Activated CD4-positive, CD25-positive, alpha-beta regulatory T cell treated with anti-CD3 and anti-CD28 coated beads, Interleukin-2, amount 50 U/mL, for 16 hours (primary cell): ENCODE measurements around the gene ACTL6B.
"Not testable (repeated sequence)": the region's sequence is repeated elsewhere in the genome, so short reads cannot be mapped to it uniquely, and the experiment has no call there.

ENCODE experiments used
- DNase-seq: peaks from one replicate; pipeline ENCODE4 v3.0.0-alpha.2; 2020; ENCODE audit warnings: low read depth, low spot score

The ACTL6B gene

DNA sequence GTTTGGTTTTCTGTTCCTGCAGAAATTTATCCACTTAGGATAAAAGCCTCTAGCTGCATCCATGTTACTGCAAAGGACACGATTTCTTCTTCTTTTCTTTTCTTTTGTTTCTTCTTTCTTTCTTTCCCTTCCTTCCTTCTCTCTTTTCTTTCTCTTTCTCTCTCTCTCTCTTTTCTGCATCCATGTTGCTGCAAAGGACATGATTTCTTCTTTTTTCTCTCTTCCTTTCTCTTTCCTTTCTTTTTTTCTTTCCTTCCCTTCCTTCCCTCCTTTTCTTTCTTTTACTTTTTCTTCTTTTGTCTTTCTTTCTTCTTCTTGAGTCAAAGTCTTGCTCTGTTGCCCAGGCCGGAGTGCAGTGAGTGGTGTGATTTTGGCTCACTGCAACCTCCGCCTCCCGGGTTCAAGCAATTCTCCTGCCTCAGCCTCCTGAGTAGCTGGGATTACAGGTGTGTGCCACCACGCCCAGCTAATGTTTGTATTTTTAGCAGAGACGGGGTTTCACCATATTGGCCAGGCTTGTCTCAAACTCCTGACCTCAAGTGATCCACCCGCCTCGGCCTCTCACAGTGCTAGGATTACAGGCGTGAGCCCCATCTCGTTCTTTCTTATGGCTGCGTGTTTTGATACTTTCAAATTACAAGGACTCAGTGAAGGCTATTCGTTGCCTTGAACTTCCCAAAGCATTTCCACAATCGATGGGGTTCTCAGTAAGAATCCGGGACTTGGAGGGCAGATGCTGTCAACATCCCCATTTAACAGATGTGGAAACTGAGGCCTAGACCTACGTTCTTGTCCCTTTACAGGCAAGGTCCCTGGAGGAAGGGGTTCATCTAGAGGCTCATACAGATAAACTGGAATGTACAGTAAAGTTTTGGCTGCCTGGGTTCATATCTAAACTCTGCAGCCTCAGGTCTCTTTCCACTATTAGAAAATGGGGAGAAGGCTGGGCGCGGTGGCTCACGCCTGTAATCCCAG, 15.4 kb upstream of the ACTL6B start:
- no peak for DNase-seq

DNA sequence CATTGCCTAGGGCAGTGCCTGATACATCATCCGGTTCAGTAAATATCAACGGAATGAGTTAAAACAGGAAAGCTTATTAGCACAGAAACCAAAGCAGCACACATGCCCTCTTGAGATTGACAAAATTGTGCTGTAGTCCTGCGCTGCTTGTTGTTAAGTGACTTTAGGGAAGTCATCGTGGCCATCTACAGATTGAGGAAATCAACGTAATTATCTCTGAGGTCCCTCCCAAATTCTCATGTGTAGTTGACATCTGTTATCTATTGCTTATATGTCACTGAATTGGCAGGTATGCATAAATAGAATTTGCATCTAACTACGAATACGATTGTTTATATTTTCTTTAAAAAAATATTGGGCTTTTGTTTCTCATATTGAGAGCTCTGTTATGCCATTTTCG, 13.8 kb upstream of the ACTL6B start:
- DNase-seq = no peak

DNA sequence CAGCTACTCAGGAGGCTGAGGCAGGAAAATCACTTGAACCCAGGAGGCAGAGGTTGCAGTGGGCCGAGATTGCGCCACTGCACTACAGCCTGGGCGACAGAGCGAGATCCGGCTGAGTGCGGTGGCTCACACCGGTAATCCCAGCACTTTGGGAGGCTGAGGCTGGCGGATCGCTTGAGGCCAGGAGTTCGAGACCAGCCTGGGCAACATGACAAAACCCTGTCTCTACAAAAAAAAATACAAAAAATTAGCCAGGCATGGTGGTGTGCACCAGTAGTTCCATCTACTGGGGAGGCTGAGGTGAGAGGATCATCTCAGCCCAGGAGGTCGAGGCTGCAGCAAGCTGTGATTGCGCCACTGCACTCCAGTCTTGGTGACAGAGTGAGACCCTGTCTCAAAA, 12.9 kb upstream of the ACTL6B start:
- DNase-seq = not testable (repeated sequence)

DNA sequence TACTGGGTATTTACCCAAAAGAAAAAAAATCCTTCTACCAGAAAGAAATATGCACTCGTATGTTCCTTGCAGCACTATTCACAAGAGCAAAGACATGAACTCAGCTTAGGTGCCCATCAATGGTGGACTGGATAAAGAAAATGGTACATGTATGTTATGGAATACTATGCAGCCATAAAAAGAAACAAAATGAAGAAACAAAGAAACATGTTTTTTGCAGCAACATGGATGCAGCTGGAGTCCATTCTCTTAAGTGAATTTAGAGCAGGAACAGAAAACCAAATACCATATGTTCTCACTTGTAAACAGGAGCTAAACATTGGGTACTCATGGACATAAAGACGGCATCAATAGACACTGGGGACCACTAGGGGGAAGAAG, 11.8 kb upstream of the ACTL6B start:
- DNase-seq = no peak

DNA sequence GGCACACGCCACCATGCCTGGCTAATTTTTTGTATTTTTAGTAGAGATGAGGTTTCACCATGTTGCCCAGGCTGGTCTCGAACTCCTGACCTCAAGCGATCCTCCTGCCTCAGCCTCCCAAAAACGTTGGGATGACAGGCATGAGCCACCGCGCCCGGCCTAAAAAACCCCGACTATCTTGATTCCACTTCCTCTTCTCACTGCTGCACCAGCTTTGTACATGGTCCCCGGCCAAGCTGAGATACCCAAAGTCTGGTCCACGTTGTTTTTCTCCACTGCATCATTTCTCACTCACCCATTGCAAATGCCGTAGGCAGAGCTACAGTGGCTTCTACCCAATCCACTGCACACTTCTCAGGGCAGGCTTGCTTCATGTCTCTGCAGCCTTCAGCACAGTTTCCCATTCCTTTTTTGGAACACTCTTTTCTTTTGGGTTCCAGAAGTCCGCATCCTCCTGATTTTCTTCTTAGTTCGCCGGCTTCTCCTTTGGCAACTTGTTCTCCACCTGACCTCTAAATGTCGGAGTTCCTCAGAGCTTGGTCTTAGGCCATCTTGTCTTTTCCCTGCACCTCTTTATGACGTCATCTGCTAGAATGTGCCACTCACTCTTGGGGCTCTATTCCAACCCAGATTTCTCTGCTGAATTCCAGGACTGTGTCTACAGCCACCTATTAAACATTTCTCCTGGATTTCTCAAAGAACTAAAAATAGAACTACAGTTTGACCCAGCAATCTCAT, 11.3 kb upstream of the ACTL6B start:
- DNase-seq = no peak

DNA sequence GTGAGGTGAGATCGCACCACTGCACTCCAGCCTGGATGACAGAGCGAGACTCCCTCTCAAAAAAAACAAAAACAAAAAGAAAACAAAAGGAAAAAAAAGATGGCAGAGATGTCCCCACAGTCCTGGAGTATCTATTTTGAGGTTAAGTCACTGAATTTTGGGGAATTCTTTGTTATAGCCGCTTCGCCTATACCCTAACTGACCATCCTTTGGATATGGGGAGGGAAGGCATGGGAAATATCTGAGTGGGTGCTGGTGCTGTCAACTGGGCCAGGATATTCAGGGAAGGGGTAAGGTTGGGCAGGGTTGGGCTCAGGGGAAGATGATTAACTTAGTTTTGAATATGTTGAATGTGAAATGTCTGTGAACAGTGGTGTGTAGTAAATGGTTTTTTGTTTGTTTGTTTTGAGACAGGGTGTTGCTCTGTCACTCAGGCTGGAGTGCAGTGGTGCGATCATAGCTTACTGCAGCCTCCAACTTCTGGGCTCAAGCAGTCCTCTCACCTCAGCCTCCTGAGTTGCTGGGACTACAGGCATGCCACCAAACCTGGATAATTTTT, 9.0 kb upstream of the ACTL6B start:
- DNase-seq = no peak

DNA sequence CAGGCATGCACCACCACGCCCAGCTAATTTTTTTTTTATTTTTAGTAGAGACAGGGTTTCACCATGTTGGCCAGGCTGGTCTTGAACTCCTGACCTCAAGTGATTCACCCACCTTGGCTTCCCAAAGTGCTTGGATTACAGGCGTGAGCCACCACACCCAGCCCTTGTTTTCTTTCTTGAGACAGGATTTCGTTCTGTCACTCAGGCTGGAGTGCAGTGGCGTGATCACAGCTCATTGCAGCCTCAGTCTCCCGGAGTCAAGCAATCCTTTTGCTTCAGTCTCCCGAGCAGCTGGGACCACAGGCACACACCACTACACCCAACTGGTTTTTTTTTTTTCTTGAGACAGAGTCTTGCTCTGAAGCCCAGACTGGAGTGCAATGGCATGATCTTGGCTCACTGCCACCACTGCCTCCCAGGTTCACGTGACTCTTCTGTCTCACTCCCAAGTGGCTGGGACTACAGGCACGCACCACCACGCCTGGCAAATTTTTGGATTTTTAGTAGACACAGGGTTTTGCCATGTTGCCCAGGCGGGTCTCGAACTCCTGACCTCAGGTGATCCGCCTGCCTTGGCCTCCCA, 6.0 kb upstream of the ACTL6B start:
- not testable (repeated sequence) for DNase-seq

DNA sequence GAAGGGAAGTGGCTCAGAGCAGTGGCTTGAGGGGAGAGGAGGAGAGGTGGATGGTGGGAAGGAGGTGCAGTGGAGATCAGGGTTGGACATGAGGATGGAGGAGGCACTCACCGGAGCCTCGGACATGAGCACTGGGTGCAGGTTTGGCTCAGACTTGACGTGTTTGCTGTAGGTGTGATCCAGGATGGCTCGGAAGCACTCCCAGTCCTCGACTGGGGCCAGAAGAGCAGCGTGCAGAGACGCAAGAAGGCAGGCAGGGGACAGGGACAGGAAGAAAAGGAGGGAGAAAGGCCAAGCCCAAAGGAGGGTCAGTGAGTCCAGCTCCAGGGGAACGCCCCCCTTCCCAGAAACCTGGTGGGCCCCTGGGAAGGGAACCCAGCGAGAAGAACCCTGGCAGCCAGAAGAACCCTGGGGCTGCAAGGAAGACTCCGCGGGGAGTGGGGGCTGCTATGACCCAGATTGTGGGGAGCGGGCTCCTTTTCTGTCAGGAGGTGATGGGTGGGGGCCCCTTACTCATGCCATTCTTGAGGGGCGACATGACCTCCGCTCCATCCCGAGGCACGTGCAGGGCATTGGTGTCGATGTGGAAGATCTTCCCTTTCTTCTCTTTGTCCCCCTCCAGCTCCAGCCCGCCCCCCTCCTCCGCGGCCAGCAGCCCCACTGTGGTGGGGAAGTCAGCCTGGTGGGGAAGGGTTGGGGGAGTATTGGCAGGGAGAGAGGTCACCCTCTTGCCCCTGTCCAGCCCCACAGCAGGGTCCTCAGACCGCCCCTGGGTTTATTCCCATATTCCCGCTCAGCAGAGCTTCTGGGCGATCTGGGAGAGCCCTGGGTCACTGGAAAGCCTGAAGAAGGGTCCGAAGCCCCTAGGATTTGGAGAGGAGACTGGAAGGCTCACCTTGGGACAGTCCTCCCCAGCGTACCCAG, 1.1 kb downstream of the ACTL6B start:
- DNase-seq = no peak

DNA sequence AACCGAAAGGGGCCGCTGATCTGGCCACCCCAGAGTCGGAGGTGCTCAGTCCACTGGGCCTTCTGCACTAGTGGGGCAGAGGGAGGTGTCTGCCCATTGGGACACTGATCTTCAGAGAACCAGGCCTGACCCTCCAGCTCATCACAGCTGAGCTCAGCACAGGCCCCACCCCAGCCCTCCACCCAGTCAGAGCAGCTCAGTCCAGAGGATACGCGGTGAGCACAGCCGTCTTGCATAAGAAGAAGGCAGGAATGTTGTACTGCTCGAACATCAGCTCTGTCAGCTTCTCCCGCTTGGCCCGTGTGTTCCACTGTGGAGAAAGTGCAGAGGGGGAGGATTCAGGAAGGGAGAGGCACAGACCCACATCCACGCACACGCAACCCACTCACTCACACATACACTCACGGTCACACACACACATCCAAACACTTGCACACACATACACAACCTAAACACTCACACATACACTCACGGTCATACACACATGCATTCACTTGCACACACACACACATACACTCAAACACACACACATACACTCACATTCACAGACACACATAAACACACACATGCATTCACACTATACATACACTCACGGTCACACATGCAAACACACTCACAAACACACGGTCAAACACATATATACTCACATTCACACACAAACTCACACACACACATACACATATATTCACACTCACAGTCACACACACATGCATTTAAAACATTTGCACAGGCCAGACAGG, 6.3 kb downstream of the ACTL6B start:
- DNase-seq = no peak

DNA sequence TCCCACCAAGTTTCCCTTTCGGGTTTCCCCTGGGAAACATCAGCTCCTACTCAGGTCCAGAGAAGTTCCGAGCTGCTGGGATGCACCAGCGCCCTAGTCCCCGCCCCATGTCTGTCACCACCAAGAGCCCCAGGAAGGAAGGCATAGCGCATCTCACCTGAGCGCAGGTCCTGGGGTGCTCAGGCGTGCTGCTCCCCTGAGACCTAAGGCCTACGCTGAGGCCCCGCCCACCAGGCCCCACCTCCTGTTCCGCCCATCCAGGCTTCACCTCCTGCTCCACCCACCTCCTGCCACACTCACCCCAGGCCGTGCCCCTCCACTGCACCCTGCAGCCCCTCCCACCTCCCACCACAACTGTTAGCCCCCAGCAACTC, 13.7 kb downstream of the ACTL6B start:
- DNase-seq = no peak

DNA sequence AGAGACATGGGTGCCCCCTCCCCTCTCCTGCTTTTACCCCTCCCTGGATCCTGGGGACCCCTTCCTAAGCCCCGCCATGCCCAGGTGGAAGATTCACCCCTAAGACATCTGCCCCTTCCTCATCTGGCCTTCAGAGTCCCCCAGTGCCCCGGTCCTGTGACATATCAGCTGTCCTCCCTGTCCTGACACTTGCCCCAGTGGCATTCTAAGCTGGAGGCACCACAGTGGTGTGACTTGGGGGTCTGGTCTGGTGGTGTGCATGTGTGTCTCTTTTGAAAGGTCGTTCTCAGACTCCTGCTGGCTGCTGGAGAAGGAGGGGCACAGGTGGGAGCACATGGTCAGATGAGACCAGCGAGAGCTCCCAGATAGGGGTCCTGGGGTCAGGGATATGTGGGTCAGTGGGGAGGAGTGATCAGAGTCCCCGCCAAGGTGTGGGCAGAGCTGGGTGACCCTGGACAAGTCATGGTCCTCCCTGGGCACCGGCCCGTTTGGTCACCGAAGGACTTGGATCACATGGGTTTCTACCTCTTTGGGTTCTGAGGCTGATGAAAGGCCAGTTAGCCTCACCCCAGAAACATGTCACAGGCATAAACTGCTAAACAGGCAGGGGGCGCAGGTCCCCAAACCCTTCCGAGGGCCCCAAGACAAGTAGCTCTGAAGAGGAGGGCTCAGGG, 14.3 kb downstream of the ACTL6B start:
- DNase-seq = no peak

DNA sequence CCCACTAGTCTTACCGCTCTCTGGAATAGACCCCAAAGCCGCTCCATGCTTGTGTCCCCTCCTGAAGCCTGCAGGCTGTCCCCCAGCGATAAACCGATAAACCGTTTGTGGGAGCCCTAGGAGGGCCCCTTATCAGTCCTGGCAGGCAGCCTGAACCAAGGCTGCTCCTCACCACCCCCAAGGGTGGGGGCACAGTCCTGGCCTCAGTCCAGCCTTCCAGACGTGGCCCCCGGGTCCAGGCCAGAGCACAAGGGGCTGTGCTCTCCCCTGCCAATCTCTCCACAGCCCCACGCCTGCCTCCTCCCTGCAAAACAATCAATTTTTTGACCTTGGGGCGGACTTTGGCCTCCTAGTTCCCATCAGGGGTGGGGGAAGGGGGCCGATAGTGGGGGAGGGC, 14.8 kb downstream of the ACTL6B start, which contains the start of gene TFR2:
Gene TFR2 (minus strand): TSS at position 90 of the 397 bp plus-strand sequence. CDS start 43 bp downstream, at position 47.
- no peak for DNase-seq

DNA sequence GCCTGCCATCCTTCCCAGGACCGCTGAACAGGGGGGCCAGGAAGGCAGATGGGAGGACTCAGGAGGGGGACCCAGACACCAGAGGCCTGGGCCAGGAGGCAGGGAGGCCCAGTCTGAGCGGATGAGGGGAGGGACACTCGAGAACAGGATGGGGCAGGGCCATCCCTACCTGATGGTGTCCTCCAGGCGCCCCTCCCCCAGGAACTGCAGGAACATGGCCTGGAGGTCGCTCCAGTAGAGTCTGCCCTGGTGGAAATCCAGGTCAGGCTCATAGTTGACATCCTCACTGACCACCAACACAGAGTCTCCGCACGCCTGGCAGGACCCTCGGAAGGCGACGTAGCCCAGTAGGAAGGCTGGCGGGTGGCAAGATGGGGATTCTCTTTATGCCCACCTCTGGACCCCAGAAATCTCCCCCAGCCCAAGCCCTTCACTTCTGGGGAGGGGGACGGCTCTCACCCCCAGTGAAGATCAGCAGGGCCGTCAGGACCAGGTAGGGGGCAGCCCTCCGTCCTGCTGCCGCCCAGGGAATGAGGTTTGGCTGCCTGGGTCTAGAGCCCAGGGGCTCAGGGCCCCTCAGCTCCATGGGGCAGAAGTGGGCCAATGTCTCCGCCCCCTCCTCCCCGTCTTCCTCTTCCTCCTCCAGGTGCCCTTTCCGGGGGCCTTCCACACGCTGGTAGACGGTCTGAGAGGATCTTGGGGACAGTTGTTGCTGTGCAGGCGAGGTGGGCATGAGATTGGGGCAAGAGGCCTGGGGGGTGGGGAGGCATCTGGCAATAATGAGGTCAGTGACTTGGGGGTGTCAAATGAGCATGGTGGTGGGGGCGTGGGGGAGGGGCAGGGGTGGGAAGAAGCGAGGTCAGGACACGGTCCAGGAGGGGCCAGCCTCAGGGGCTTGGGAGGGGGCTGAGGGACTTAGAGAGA, 15.5 kb downstream of the ACTL6B start:
- no peak for DNase-seq

DNA sequence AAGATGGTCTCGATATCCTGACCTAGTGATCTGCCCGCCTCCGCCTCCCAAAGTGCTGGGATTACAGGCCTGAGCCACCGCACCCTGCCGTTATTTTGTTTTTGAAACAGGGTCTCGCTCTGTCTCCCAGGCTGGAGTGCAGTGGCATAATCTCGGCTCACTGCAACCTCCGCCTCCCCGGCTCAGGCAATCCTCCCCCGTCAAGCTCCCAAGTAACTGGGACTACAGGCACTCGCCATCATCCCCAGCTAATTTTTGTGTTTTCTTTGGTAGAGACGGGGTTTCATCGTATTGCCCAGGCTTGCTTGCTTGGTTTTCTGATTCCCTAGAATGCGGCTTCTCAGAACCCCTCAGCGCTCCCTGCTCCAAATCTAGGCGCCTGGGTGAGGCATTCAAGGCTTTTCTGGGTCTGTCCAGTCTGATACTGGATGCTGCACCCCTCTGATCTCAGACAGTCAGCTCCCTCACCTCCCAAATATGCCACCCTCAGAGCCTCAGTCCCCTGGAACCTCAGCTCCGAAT, 16.2 kb downstream of the ACTL6B start:
- no peak for DNase-seq

DNA sequence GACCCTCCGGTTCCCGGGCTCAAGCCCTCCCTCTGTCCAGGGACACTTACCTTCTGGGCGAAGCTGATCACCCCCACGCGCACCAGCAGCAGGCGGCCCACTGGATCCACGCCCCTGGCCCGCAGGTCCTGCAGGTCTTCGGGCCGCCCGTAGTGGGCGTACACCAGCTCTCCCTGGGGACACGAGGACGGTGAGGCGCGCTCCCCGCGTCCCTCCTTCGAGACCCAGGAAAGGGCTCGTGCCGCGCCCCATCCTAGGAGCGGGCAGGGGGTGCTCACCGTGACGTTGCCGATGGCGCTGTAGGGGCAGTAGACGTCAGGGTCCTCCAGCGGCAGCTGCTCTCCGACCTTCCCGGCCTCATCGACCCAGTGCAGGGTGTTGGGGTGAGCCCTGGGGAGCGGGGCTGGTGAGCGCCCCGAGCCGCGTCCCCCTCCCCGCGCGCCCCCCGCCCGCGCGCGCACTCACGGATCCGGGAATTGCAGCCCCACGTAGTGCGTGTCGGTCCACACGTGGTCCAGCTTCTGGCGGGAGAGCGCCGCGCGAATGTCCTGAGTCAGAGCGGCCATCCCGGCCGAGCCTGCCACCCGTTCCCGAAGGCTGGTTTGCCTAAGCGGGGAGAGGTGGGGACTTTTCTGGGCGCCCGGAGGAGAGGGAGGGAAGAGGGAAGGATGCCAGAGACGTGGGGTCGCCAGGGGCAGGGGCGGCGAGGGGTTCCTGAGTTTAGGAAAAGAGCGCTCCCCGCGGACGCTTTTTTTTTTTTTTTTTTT, 23.1 kb downstream of the ACTL6B start:
- no peak for DNase-seq

DNA sequence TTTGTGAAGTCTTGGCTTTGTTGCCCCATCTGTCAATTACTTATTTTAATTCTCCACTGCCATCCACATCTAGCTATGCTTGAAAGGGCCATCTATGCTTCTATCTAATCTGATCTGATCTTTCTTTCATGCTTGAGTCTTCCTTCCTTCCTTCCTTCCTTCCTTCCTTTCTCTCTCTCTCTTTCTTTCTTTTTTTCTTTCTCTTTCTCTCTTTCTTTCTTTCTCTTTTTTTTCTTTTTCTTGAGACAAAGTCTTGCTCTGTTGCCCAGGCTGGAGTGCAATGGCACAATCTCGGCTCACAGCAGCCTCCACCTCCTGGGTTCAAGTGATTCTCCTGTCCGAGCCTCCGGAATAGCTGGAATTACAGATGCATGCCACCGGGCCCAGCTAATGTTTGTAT, 26.2 kb downstream of the ACTL6B start:
- DNase-seq = no peak

DNA sequence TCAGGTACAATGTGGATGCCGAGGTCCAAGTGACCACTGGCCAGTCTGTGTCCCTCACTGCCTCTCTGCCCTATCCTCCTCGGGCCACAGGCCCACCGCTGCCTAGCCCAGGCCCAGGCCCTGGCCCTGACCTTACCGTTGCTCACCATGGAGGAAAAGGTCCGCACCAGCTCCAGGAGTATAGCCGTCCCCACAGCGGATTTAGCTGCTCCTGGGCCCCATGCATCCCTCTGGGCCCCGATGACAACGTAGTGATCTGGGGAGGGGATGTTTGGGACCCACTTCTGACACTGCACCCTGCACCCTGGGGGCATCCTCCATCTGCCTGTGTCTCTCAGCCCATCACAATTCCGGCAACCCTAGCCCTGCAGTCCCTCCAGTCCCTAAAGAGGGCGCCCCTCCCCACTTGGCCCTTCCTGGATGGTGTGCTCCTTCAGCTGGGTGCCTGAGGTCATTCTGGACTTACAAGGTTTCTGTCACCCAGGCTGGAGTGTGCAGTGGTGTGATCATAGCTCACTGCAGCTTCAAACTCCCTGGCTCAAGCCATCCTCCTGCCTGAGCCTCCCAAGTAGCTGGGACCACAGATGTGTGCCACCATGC, 27.0 kb downstream of the ACTL6B start:
- no peak for DNase-seq
